ENCODE data around the gene MTERF1.

DNA sequence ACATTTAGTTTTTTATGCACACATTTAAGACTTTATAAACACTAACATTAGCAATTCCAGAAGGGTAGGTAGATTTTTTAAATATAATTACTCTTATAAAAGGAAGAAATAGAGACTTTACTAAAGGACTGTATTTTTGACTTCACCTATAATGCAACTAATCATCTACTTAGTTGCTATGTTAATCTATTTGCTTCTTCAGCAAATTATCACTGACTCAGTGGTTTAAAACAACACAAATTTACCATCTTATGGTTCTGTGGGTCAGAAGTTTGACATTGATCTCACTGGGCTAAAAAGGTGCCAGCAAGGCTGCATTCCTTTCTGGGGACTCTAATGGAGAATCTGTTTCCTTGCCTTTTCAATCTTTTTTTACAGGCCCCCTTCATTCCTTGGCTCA lies 7.6 kb downstream of the MTERF1 start:
- TF ChIP-seq SRF (IDR thresholded peaks at IDR 0.05; ENCODE audit: low read depth): no peak
- TF ChIP-seq, protein P1, sequence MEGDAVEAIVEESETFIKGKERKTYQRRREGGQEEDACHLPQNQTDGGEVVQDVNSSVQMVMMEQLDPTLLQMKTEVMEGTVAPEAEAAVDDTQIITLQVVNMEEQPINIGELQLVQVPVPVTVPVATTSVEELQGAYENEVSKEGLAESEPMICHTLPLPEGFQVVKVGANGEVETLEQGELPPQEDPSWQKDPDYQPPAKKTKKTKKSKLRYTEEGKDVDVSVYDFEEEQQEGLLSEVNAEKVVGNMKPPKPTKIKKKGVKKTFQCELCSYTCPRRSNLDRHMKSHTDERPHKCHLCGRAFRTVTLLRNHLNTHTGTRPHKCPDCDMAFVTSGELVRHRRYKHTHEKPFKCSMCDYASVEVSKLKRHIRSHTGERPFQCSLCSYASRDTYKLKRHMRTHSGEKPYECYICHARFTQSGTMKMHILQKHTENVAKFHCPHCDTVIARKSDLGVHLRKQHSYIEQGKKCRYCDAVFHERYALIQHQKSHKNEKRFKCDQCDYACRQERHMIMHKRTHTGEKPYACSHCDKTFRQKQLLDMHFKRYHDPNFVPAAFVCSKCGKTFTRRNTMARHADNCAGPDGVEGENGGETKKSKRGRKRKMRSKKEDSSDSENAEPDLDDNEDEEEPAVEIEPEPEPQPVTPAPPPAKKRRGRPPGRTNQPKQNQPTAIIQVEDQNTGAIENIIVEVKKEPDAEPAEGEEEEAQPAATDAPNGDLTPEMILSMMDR (IDR thresholded peaks at IDR 0.05 in 2 of 3, conservative IDR thresholded peaks at IDR 0.05 in 1 of 3; ENCODE audit: borderline replicate concordance in 1 of 3, insufficient read depth in 1 of 3, low read depth in 2 of 3, low read length in 2 of 3): no peak
- TF ChIP-seq TCF7L2 (IDR thresholded peaks at IDR 0.05; ENCODE audit: borderline replicate concordance, extremely low read depth, insufficient read depth, insufficient read length): no peak
- TF ChIP-seq, protein P2, sequence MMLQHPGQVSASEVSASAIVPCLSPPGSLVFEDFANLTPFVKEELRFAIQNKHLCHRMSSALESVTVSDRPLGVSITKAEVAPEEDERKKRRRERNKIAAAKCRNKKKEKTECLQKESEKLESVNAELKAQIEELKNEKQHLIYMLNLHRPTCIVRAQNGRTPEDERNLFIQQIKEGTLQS (IDR thresholded peaks at IDR 0.05): no peak
- TF ChIP-seq ZNF274 (IDR thresholded peaks at IDR 0.05; ENCODE audit: low read depth, low read length): no peak
- no peak for TF ChIP-seq POLR2A (IDR thresholded peaks at IDR 0.05; ENCODE audit: borderline replicate concordance, extremely low read depth, insufficient read depth, insufficient read length)
- TF ChIP-seq, protein P3, sequence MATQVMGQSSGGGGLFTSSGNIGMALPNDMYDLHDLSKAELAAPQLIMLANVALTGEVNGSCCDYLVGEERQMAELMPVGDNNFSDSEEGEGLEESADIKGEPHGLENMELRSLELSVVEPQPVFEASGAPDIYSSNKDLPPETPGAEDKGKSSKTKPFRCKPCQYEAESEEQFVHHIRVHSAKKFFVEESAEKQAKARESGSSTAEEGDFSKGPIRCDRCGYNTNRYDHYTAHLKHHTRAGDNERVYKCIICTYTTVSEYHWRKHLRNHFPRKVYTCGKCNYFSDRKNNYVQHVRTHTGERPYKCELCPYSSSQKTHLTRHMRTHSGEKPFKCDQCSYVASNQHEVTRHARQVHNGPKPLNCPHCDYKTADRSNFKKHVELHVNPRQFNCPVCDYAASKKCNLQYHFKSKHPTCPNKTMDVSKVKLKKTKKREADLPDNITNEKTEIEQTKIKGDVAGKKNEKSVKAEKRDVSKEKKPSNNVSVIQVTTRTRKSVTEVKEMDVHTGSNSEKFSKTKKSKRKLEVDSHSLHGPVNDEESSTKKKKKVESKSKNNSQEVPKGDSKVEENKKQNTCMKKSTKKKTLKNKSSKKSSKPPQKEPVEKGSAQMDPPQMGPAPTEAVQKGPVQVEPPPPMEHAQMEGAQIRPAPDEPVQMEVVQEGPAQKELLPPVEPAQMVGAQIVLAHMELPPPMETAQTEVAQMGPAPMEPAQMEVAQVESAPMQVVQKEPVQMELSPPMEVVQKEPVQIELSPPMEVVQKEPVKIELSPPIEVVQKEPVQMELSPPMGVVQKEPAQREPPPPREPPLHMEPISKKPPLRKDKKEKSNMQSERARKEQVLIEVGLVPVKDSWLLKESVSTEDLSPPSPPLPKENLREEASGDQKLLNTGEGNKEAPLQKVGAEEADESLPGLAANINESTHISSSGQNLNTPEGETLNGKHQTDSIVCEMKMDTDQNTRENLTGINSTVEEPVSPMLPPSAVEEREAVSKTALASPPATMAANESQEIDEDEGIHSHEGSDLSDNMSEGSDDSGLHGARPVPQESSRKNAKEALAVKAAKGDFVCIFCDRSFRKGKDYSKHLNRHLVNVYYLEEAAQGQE (IDR thresholded peaks at IDR 0.05; ENCODE audit: low read depth): no peak
